HG03135 (cell line): ENCODE measurements around the gene SEMA5A.

Experiments used
- ATAC-seq: cut with Tn5 transposase; IDR thresholded peaks from one replicate; pipeline ENCODE4 v1.9.1; 2021; ENCODE audit warnings: mild to moderate bottlenecking, moderate library complexity; ENCODE audit not compliant: unreplicated experiment

The SEMA5A gene

GRCh38 chr5:9052421-9052820 lies 493.5 kb downstream of the SEMA5A start:
- ATAC-seq: no peak

- ATAC-seq: no peak
Measured at GRCh38 chr5:9051779-9052178, 494.1 kb downstream of the SEMA5A start.

- no peak for ATAC-seq
Measured at GRCh38 chr5:9047932-9048331, 497.9 kb downstream of the SEMA5A start.

- no peak for ATAC-seq
Measured at GRCh38 chr5:9046756-9047481, 499.0 kb downstream of the SEMA5A start.

GRCh38 chr5:9045946-9046345 lies 499.9 kb downstream of the SEMA5A start:
- ATAC-seq: no peak

GRCh38 chr5:9042241-9042640 lies 503.6 kb downstream of the SEMA5A start:
- ATAC-seq: no peak

GRCh38 chr5:9040475-9040874 lies 505.4 kb downstream of the SEMA5A start:
- ATAC-seq: no peak

GRCh38 chr5:9037048-9037447 lies 508.8 kb downstream of the SEMA5A start:
- ATAC-seq: no peak

GRCh38 chr5:9035346-9035745 lies 510.5 kb downstream of the SEMA5A start:
- ATAC-seq: no peak

- ATAC-seq: no peak
Measured at GRCh38 chr5:9034649-9035048, 511.2 kb downstream of the SEMA5A start.

- no peak for ATAC-seq
Measured at GRCh38 chr5:9033524-9033923, 512.4 kb downstream of the SEMA5A start.

- no peak for ATAC-seq
Measured at GRCh38 chr5:9025942-9026341, 519.9 kb downstream of the SEMA5A start.

GRCh38 chr5:9020996-9021395 lies 524.9 kb downstream of the SEMA5A start:
- no peak for ATAC-seq

- ATAC-seq: no peak
Measured at GRCh38 chr5:9015937-9016270, 530.0 kb downstream of the SEMA5A start.

GRCh38 chr5:9015260-9015936 lies 530.5 kb downstream of the SEMA5A start:
- ATAC-seq: no peak

- ATAC-seq: no peak
Measured at GRCh38 chr5:9013147-9013546, 532.7 kb downstream of the SEMA5A start.

- ATAC-seq: no peak
Measured at GRCh38 chr5:9009931-9010651, 535.8 kb downstream of the SEMA5A start.

- no peak for ATAC-seq
Measured at GRCh38 chr5:8997542-8998070, 548.3 kb downstream of the SEMA5A start.

GRCh38 chr5:8993031-8993430 lies 552.8 kb downstream of the SEMA5A start:
- ATAC-seq: no peak
